GM23338 (cell line): ENCODE results near the gene LMO7. TPM values are rescaled to one million over a fixed set of nuclear protein-coding genes. Genes with fewer than 3 reads are reported as not detected.

Experiments used
- ATAC-seq: fragments of 200-7000 bp; cut with Tn5 transposase; 3 replicates; pipeline ENCODE4 v1.9.1; 2020
- DNase-seq: peaks from one replicate; pipeline ENCODE4 v3.0.0-alpha.2; 2015; ENCODE audit warnings: low spot score
- H2AFZ ChIP-seq: fragments of 200-600 bp; sonication (generic); 2 replicates; pipeline ENCODE4 v1.8.0; 2016; ENCODE audit warnings: antibody characterized with exemption, mild to moderate bottlenecking, moderate library complexity
- H3F3A ChIP-seq: fragments of 200-600 bp; sonication (generic); replicated peaks from 2 replicates; pipeline ENCODE4 v1.8.0; 2017; ENCODE audit warnings: antibody characterized with exemption, mixed run types, low read depth
- H3K27ac ChIP-seq: fragments of 200-600 bp; sonication (generic); 2 replicates; pipeline ENCODE4 v1.6.1; 2016; ENCODE audit warnings: low read depth
- H3K27me3 ChIP-seq: fragments of 200-600 bp; sonication (generic); 2 replicates; pipeline ENCODE4 v1.8.0; 2016; ENCODE audit warnings: mild to moderate bottlenecking, mixed run types, moderate library complexity; ENCODE audit not compliant: insufficient read depth
- H3K36me3 ChIP-seq: fragments of 200-600 bp; sonication (generic); 2 replicates; pipeline ENCODE4 v1.8.0; 2016; ENCODE audit warnings: mild to moderate bottlenecking; ENCODE audit not compliant: insufficient read depth
- H3K4me1 ChIP-seq: fragments of 200-600 bp; sonication (generic); 2 replicates; pipeline ENCODE4 v1.8.0; 2016; ENCODE audit warnings: mild to moderate bottlenecking, moderate library complexity; ENCODE audit not compliant: insufficient read depth
- H3K4me2 ChIP-seq: fragments of 200-600 bp; sonication (generic); 2 replicates; pipeline ENCODE4 v1.7.1; 2017; ENCODE audit warnings: mixed run types
- H3K4me3 ChIP-seq: fragments of 200-600 bp; sonication (generic); 2 replicates; pipeline ENCODE4 v1.6.1; 2016; ENCODE audit warnings: mixed run types
- H3K79me2 ChIP-seq: fragments of 200-600 bp; sonication (generic); replicated peaks from 2 replicates; pipeline ENCODE4 v1.8.0; 2017; ENCODE audit warnings: mild to moderate bottlenecking; ENCODE audit not compliant: insufficient read depth
- H3K9me2 ChIP-seq: fragments of 200-600 bp; sonication (generic); 2 replicates; pipeline ENCODE4 v1.8.0; 2017; ENCODE audit not compliant: insufficient read depth
- H4K20me1 ChIP-seq: fragments of 200-600 bp; sonication (generic); replicated peaks from 2 replicates; pipeline ENCODE4 v1.8.0; 2017; ENCODE audit warnings: mild to moderate bottlenecking; ENCODE audit not compliant: insufficient read depth
- H3K27ac Mint-ChIP-seq: 2 replicates; pipeline ENCODE4 v1.8.0; 2020; ENCODE audit warnings: inconsistent platforms, mild to moderate bottlenecking, moderate library complexity, mixed read lengths
- H3K27me3 Mint-ChIP-seq: 3 replicates; pipeline ENCODE4 v1.8.0; 2022; ENCODE audit warnings: low read depth, mild to moderate bottlenecking, moderate library complexity, mixed read lengths, inconsistent platforms; ENCODE audit not compliant: insufficient read depth, poor library complexity
- H3K36me3 Mint-ChIP-seq: 3 replicates; pipeline ENCODE4 v1.8.0; 2021; ENCODE audit warnings: low read depth, mild to moderate bottlenecking, inconsistent platforms, moderate library complexity, mixed read lengths
- H3K4me1 Mint-ChIP-seq: 3 replicates; pipeline ENCODE4 v1.8.0; 2020; ENCODE audit warnings: mild to moderate bottlenecking, inconsistent platforms, mixed read lengths
- H3K4me3 Mint-ChIP-seq: 3 replicates; pipeline ENCODE4 v1.8.0; 2021; ENCODE audit warnings: moderate library complexity, mild to moderate bottlenecking, inconsistent platforms, mixed read lengths
- H3K9me3 Mint-ChIP-seq: 3 replicates; pipeline ENCODE4 v1.8.0; 2020; ENCODE audit warnings: moderate library complexity, mild to moderate bottlenecking, inconsistent platforms, mixed read lengths
- STAT1 ChIP-seq: IDR thresholded peaks from one replicate; pipeline ENCODE4 v1.6.1; 2016; ENCODE audit warnings: antibody characterized with exemption; ENCODE audit not compliant: unreplicated experiment
- ZNF114 ChIP-seq: fragments of 250-450 bp; sonication (Bioruptor Pico); IDR thresholded peaks from 2 replicates; pipeline ENCODE4 v1.5.0; 2020; ENCODE audit warnings: mild to moderate bottlenecking, moderate library complexity
- polyA plus RNA-seq: library from polyadenylated mRNA; unstranded; fragments of >200 nt; fragmentation: Nextera tagmentation; extraction: Ambion mirVana; gene quantifications from 2 replicates; pipeline ENCODE4 v1.2.1, GENCODE V29; 2016
- total RNA-seq: library from RNA; depleted of rRNA; stranded (reverse); fragments of >200 nt; shearing (Covaris generic); gene quantifications from 2 replicates; pipeline ENCODE4 v1.2.3, GENCODE V29; 2014
- TF ChIP-seq, protein P1 (sequence below): IDR thresholded peaks from one replicate; pipeline ENCODE4 v1.6.1; 2018; ENCODE audit warnings: antibody characterized with exemption; ENCODE audit not compliant: unreplicated experiment
- TF ChIP-seq, protein P2 (sequence below): IDR thresholded peaks from 2 replicates; pipeline ENCODE4 v1.6.1; 2016; ENCODE audit warnings: antibody characterized with exemption

The LMO7 gene
- total and polyA plus RNA-seq, 2 experiments from 2014 or later: 22.3 to 26.9 TPM

DNA sequence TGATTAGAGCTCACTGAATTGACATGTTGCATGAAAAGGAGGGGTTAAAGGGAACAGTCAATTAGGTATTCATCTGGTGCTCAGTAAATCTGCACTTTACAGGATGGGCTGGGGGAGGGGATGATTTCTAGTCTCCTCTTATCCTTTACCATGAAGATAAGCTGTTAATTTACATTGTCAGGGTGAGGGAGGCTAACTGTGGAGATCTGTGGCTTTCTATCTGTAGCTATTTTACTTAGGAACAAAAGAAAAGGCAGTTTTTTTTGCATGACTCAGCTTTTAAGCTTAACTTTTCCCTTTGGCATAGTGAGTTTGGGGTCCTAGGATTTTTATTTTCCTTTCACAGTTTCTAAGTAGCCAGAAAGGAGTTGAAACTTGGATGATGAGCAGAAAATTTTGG is 253.3 kb downstream of the LMO7 start:
- Histone ChIP-seq H3K36me3 (no peaks in the 10 kb centered on the region), H3F3A (no peaks in the 10 kb centered on the region), H3K4me1 (peaks cover 34% of the 10 kb centered on the region), H2AFZ (peak overlapping the region; percentile 2; the same call in 1 of the 2 replicates), H3K9me2 (0 out of 2 replicates have a peak, but pooled peaks cover 4% of the 10 kb centered on the region), H3K27ac (peak overlapping the region; percentile 56; the same call in 1 of the 2 replicates), H3K4me3 (no peak overlapping the region), H4K20me1 (no peaks in the 10 kb centered on the region), H3K4me2 (peak overlapping the region; percentile 60), H3K79me2 (no peaks in the 10 kb centered on the region), H3K27me3 (no peaks in the 10 kb centered on the region)
- DNase-seq (peak; percentile 48), ATAC-seq (peak; percentile 81)
- peaks cover 9% of the 10 kb centered on the region; the same call in 2 of the 3 replicates for H3K36me3 Mint-ChIP-seq
- H3K27me3 Mint-ChIP-seq: no peaks in the 10 kb centered on the region
- H3K27ac Mint-ChIP-seq: peak overlapping the region; percentile 51; the same call in 1 of the 2 replicates
- H3K4me1 Mint-ChIP-seq: peaks cover 44% of the 10 kb centered on the region
- TF ChIP-seq, protein P1, sequence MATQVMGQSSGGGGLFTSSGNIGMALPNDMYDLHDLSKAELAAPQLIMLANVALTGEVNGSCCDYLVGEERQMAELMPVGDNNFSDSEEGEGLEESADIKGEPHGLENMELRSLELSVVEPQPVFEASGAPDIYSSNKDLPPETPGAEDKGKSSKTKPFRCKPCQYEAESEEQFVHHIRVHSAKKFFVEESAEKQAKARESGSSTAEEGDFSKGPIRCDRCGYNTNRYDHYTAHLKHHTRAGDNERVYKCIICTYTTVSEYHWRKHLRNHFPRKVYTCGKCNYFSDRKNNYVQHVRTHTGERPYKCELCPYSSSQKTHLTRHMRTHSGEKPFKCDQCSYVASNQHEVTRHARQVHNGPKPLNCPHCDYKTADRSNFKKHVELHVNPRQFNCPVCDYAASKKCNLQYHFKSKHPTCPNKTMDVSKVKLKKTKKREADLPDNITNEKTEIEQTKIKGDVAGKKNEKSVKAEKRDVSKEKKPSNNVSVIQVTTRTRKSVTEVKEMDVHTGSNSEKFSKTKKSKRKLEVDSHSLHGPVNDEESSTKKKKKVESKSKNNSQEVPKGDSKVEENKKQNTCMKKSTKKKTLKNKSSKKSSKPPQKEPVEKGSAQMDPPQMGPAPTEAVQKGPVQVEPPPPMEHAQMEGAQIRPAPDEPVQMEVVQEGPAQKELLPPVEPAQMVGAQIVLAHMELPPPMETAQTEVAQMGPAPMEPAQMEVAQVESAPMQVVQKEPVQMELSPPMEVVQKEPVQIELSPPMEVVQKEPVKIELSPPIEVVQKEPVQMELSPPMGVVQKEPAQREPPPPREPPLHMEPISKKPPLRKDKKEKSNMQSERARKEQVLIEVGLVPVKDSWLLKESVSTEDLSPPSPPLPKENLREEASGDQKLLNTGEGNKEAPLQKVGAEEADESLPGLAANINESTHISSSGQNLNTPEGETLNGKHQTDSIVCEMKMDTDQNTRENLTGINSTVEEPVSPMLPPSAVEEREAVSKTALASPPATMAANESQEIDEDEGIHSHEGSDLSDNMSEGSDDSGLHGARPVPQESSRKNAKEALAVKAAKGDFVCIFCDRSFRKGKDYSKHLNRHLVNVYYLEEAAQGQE: no peak
- H3K9me3 Mint-ChIP-seq: peaks cover 9% of the 10 kb centered on the region; the same call in 2 of the 3 replicates
- H3K4me3 Mint-ChIP-seq: no peak overlapping the region

DNA sequence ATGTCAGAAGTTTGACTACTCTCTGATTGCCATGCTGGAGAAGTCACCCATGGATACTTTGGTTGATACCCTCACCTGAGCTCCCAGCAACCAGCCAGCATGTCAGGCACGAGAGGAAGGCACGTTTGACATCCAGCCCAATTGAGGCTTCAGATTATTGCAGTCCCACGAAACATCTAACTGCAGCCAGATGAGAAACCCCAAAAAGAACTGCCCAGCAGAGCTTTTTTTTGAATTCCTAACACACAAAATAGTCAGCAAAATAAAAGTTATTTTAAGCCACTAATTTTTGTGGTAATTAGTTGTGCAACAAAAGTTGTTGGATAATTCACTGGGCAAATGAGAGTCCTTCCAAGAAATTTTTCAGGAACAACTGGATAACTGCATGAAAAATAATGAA is 259.0 kb downstream of the LMO7 start:
- no peaks in the 10 kb centered on the region for H3K79me2 ChIP-seq
- TF ChIP-seq, protein P2, sequence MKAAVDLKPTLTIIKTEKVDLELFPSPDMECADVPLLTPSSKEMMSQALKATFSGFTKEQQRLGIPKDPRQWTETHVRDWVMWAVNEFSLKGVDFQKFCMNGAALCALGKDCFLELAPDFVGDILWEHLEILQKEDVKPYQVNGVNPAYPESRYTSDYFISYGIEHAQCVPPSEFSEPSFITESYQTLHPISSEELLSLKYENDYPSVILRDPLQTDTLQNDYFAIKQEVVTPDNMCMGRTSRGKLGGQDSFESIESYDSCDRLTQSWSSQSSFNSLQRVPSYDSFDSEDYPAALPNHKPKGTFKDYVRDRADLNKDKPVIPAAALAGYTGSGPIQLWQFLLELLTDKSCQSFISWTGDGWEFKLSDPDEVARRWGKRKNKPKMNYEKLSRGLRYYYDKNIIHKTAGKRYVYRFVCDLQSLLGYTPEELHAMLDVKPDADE: no peak
- no peak for TF ChIP-seq STAT1
- TF ChIP-seq ZNF114 (CRISPR knock-in tag): no peak
- no peak overlapping the region for H3K27ac Mint-ChIP-seq
- H3K4me1 ChIP-seq: peaks cover 15% of the 10 kb centered on the region
- H3K27me3 ChIP-seq: no peaks in the 10 kb centered on the region
- ATAC-seq: no peak
- no peak overlapping the region for H3K4me3 ChIP-seq
- no peak overlapping the region for H3K4me2 ChIP-seq
- DNase-seq: no peak
- H3K36me3 Mint-ChIP-seq: no peaks in the 10 kb centered on the region
- no peaks in the 10 kb centered on the region for H3F3A ChIP-seq
- H4K20me1 ChIP-seq: no peaks in the 10 kb centered on the region
- H3K36me3 ChIP-seq: no peaks in the 10 kb centered on the region
- H3K4me1 Mint-ChIP-seq: peaks cover 20% of the 10 kb centered on the region
- H3K9me2 ChIP-seq: 0 out of 2 replicates have a peak, but pooled peaks cover 4% of the 10 kb centered on the region
- H3K9me3 Mint-ChIP-seq: no peaks in the 10 kb centered on the region
- H3K27ac ChIP-seq: no peak overlapping the region
- H2AFZ ChIP-seq: no peak overlapping the region
- H3K4me3 Mint-ChIP-seq: no peak overlapping the region
- no peaks in the 10 kb centered on the region for H3K27me3 Mint-ChIP-seq

DNA sequence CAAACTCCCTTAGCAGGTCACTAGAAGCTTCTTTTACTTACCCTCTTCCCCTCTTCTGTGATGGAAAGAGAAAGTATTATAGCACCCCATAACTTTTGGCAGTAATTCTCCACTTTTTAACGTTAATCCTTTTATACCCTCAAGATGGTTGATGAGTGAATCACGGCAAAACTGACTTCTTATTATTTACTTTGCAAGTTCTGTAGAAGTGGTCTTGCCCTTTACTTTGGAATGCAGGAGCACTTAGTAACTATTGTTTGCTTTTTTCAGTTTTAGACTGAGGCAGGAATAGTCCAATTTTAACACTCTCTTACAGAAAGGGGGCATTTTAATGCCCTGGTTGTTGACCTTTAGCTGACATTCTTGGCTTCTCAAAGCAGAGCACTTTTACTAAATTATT is 260.1 kb downstream of the LMO7 start:
- DNase-seq: no peak
- H3K4me3 Mint-ChIP-seq: no peak overlapping the region
- no peaks in the 10 kb centered on the region for H3K27me3 Mint-ChIP-seq

More for the DNA sequence above, 260.1 kb downstream of the LMO7 start:
- Histone ChIP-seq H2AFZ (no peak overlapping the region), H3K27me3 (no peaks in the 10 kb centered on the region), H3K9me2 (0 out of 2 replicates have a peak, but pooled peaks cover 4% of the 10 kb centered on the region), H3K36me3 (no peaks in the 10 kb centered on the region), H3F3A (no peaks in the 10 kb centered on the region), H3K4me2 (no peak overlapping the region), H4K20me1 (no peaks in the 10 kb centered on the region), H3K4me3 (no peak overlapping the region), H3K4me1 (peaks cover 12% of the 10 kb centered on the region), H3K79me2 (no peaks in the 10 kb centered on the region), H3K27ac (no peak overlapping the region)
- Mint-ChIP-seq H3K4me1 (peaks cover 12% of the 10 kb centered on the region), H3K27ac (no peak overlapping the region), H3K9me3 (no peaks in the 10 kb centered on the region), H3K36me3 (no peaks in the 10 kb centered on the region)
- TF ChIP-seq, protein P1: no peak
- TF ChIP-seq ZNF114 (CRISPR knock-in tag): no peak
- no peak for ATAC-seq
